ENCODE results near the gene TRPM3.
"Not testable (repeated sequence)": the region's sequence is repeated elsewhere in the genome, so short reads cannot be mapped to it uniquely, and the experiment has no call there.

TRPM3 gene

GRCh38 chr9:70998962-70999361, 122.5 kb downstream of the TRPM3 start:
- peak; percentile 53 for DNase-seq (ENCODE audit: low read depth)

- peak; percentile 74 for DNase-seq (ENCODE audit: low read depth)
These were observed 125.9 kb downstream of the TRPM3 start for GRCh38 chr9:70995511-70995910.

- DNase-seq (ENCODE audit: low read depth) = no peak
These were observed 126.8 kb downstream of the TRPM3 start for GRCh38 chr9:70994582-70994981.

- DNase-seq (ENCODE audit: low read depth) = peak; percentile 67
These were observed 132.9 kb downstream of the TRPM3 start for GRCh38 chr9:70988551-70988950.

GRCh38 chr9:70987986-70988385, 133.4 kb downstream of the TRPM3 start:
- DNase-seq (ENCODE audit: low read depth) = peak; percentile 88

- no peak for DNase-seq (ENCODE audit: low read depth)
These were observed 134.4 kb downstream of the TRPM3 start for GRCh38 chr9:70986984-70987383.

- DNase-seq (ENCODE audit: low read depth) = peak; percentile 69
These were observed 137.6 kb downstream of the TRPM3 start for GRCh38 chr9:70983723-70984295.

- no peak for DNase-seq (ENCODE audit: low read depth)
These were observed 140.1 kb downstream of the TRPM3 start for GRCh38 chr9:70981312-70981711.

- no peak for DNase-seq (ENCODE audit: low read depth)
These were observed 141.5 kb downstream of the TRPM3 start for GRCh38 chr9:70979966-70980365.

GRCh38 chr9:70978085-70978484, 143.3 kb downstream of the TRPM3 start:
- no peak for DNase-seq (ENCODE audit: low read depth)

GRCh38 chr9:70975821-70976220, 145.6 kb downstream of the TRPM3 start:
- DNase-seq (ENCODE audit: low read depth) = no peak

- DNase-seq (ENCODE audit: low read depth) = no peak
These were observed 149.7 kb downstream of the TRPM3 start for GRCh38 chr9:70971723-70972122.

GRCh38 chr9:70966380-70966779, 155.0 kb downstream of the TRPM3 start:
- DNase-seq (ENCODE audit: low read depth) = not testable (repeated sequence)

GRCh38 chr9:70964861-70965260, 156.6 kb downstream of the TRPM3 start:
- no peak for DNase-seq (ENCODE audit: low read depth)

GRCh38 chr9:70963554-70963953, 157.9 kb downstream of the TRPM3 start:
- DNase-seq (ENCODE audit: low read depth) = no peak

GRCh38 chr9:70962761-70963440, 158.5 kb downstream of the TRPM3 start:
- peak; percentile 64 for DNase-seq (ENCODE audit: low read depth)

GRCh38 chr9:70959366-70959765, 162.1 kb downstream of the TRPM3 start:
- no peak for DNase-seq (ENCODE audit: low read depth)

- peak; percentile 13 for DNase-seq (ENCODE audit: low read depth)
These were observed 166.8 kb downstream of the TRPM3 start for GRCh38 chr9:70954596-70955143.

- DNase-seq (ENCODE audit: low read depth) = peak; percentile 97
These were observed 167.3 kb downstream of the TRPM3 start for GRCh38 chr9:70954126-70954525.

- DNase-seq (ENCODE audit: low read depth) = peak; percentile 84
These were observed 169.4 kb downstream of the TRPM3 start for GRCh38 chr9:70951749-70952727.

GRCh38 chr9:70950270-70950669, 171.2 kb downstream of the TRPM3 start:
- DNase-seq (ENCODE audit: low read depth) = no peak

GRCh38 chr9:70949239-70949638, 172.2 kb downstream of the TRPM3 start:
- no peak for DNase-seq (ENCODE audit: low read depth)

All from EH (cell line).